H9 (cell line): ENCODE measurements around the gene SRSF6. TPM values are rescaled to one million over a fixed set of nuclear protein-coding genes. Genes with fewer than 3 reads are reported as not detected.

ENCODE experiments used
- DNase-seq: peaks from one replicate; pipeline ENCODE4 v3.0.0-alpha.2; 2017
- H2AFZ ChIP-seq: one replicate; pipeline ENCODE4 v1.6.1; 2013; ENCODE audit warnings: mild to moderate bottlenecking, low read length, control low read depth, moderate library complexity
- H2AK5ac ChIP-seq: 2 replicates; pipeline ENCODE4 v1.6.1; 2013; ENCODE audit warnings: low read length, control low read depth, mixed read lengths; ENCODE audit not compliant: insufficient read length
- H2BK120ac ChIP-seq: one replicate; pipeline ENCODE4 v1.6.1; 2013; ENCODE audit warnings: low read depth, mild to moderate bottlenecking, low read length, control low read depth, inconsistent platforms; ENCODE audit not compliant: poor library complexity, severe bottlenecking
- H2BK12ac ChIP-seq: 2 replicates; pipeline ENCODE4 v1.6.1; 2013; ENCODE audit warnings: low read length, control low read depth, mixed read lengths, low read depth; ENCODE audit not compliant: insufficient read length
- H2BK15ac ChIP-seq: 2 replicates; pipeline ENCODE4 v1.6.1; 2013; ENCODE audit warnings: low read depth, low read length, control low read depth
- H2BK20ac ChIP-seq: one replicate; pipeline ENCODE4 v1.6.1; 2013; ENCODE audit warnings: low read depth, mild to moderate bottlenecking, low read length, control low read depth, inconsistent platforms; ENCODE audit not compliant: poor library complexity, severe bottlenecking
- H2BK5ac ChIP-seq: 2 replicates; pipeline ENCODE4 v1.6.1; 2013; ENCODE audit warnings: low read length, control low read depth, mixed read lengths; ENCODE audit not compliant: insufficient read length
- H3K14ac ChIP-seq: 2 replicates; pipeline ENCODE4 v1.6.1; 2013; ENCODE audit warnings: low read length, control low read depth; ENCODE audit not compliant: insufficient read depth
- H3K18ac ChIP-seq: 2 replicates; pipeline ENCODE4 v1.6.1; 2013; ENCODE audit warnings: low read depth, mild to moderate bottlenecking, mixed read lengths, low read length, control low read depth; ENCODE audit not compliant: insufficient read length
- H3K23ac ChIP-seq: 2 replicates; pipeline ENCODE4 v1.6.1; 2013; ENCODE audit warnings: low read length, control low read depth, mixed read lengths, low read depth; ENCODE audit not compliant: insufficient read length
- H3K23me2 ChIP-seq: 2 replicates; pipeline ENCODE4 v1.6.1; 2013; ENCODE audit warnings: low read depth, mild to moderate bottlenecking, mixed read lengths, low read length, control low read depth; ENCODE audit not compliant: insufficient read length, poor library complexity, severe bottlenecking
- H3K27ac ChIP-seq: 2 replicates; pipeline ENCODE4 v1.5.1; 2013; ENCODE audit warnings: low read length, control low read depth, mixed read lengths, low read depth; ENCODE audit not compliant: insufficient read length
- H3K27me3 ChIP-seq: 2 replicates; pipeline ENCODE4 v1.6.1; 2013; ENCODE audit warnings: low read length, control low read depth, inconsistent platforms; ENCODE audit not compliant: insufficient read depth
- H3K4ac ChIP-seq: 2 replicates; pipeline ENCODE4 v1.6.1; 2013; ENCODE audit warnings: low read depth, mild to moderate bottlenecking, control low read depth, inconsistent platforms, low read length, moderate library complexity
- H3K4me1 ChIP-seq: 2 replicates; pipeline ENCODE4 v1.6.1; 2013; ENCODE audit warnings: low read length, control low read depth, inconsistent platforms; ENCODE audit not compliant: insufficient read depth
- H3K4me2 ChIP-seq: 2 replicates; pipeline ENCODE4 v1.6.1; 2013; ENCODE audit warnings: low read length, control low read depth, mixed read lengths; ENCODE audit not compliant: insufficient read length, insufficient read depth
- H3K56ac ChIP-seq: 2 replicates; pipeline ENCODE4 v1.6.1; 2013; ENCODE audit warnings: low read depth, mild to moderate bottlenecking, mixed read lengths, low read length, control low read depth; ENCODE audit not compliant: insufficient read length
- H3K79me1 ChIP-seq: 2 replicates; pipeline ENCODE4 v1.6.1; 2013; ENCODE audit warnings: low read depth, mild to moderate bottlenecking, moderate library complexity, low read length, control low read depth, inconsistent platforms; ENCODE audit not compliant: insufficient read depth, poor library complexity, severe bottlenecking
- H3K79me2 ChIP-seq: 2 replicates; pipeline ENCODE4 v1.6.1; 2013; ENCODE audit warnings: low read length, control low read depth, inconsistent platforms; ENCODE audit not compliant: insufficient read depth
- H3K9ac ChIP-seq: 2 replicates; pipeline ENCODE4 v1.6.1; 2013; ENCODE audit warnings: low read length, control low read depth, mixed read lengths; ENCODE audit not compliant: insufficient read length; ENCODE audit errors: extremely low read depth
- H3K9me3 ChIP-seq: one replicate; pipeline ENCODE4 v1.6.1; 2013; ENCODE audit warnings: low read depth, low read length, inconsistent platforms; ENCODE audit not compliant: control insufficient read depth
- H3T11ph ChIP-seq: one replicate; pipeline ENCODE4 v1.6.1; 2013; ENCODE audit warnings: mild to moderate bottlenecking, low read length, control low read depth, inconsistent platforms
- H4K20me1 ChIP-seq: one replicate; pipeline ENCODE4 v1.6.1; 2013; ENCODE audit not compliant: control insufficient read depth, insufficient read length, insufficient read depth
- H4K5ac ChIP-seq: 2 replicates; pipeline ENCODE4 v1.6.1; 2013; ENCODE audit warnings: low read depth, mild to moderate bottlenecking, mixed read lengths, low read length, control low read depth; ENCODE audit not compliant: insufficient read length
- H4K8ac ChIP-seq: replicated peaks from 2 replicates; pipeline ENCODE4 v1.6.1; 2013; ENCODE audit warnings: low read length, control low read depth, mixed read lengths, low read depth; ENCODE audit not compliant: insufficient read length
- H4K91ac ChIP-seq: 2 replicates; pipeline ENCODE4 v1.6.1; 2013; ENCODE audit warnings: low read depth, mild to moderate bottlenecking, moderate library complexity, mixed read lengths, low read length, control low read depth; ENCODE audit not compliant: insufficient read length
- H3K27ac Mint-ChIP-seq, 3 experiments: 2 replicates in 2 of 3; 3 replicates in 1 of 3; pipeline ENCODE4 v1.8.0; 2020 to 2021; ENCODE audit warnings: mixed read lengths in 3 of 3, mild to moderate bottlenecking in 1 of 3, moderate library complexity in 1 of 3
- H3K27me3 Mint-ChIP-seq: 2 replicates; pipeline ENCODE4 v1.8.0; 2021; ENCODE audit warnings: low read depth, mild to moderate bottlenecking, moderate library complexity, mixed read lengths
- H3K36me3 Mint-ChIP-seq, 3 experiments: 2 replicates in 2 of 3; 3 replicates in 1 of 3; pipeline ENCODE4 v1.8.0; 2020 to 2021; ENCODE audit warnings: low read depth in 3 of 3, mixed read lengths in 3 of 3; ENCODE audit not compliant: insufficient read depth in 1 of 3
- H3K4me1 Mint-ChIP-seq, 2 experiments: 2 replicates each; pipeline ENCODE4 v1.8.0; 2020; ENCODE audit warnings: mixed read lengths in 2 of 2
- H3K4me3 Mint-ChIP-seq, 2 experiments: 2 replicates in 1 of 2; 3 replicates in 1 of 2; pipeline ENCODE4 v1.8.0; 2020 to 2021; ENCODE audit warnings: mild to moderate bottlenecking in 2 of 2, mixed read lengths in 2 of 2, moderate library complexity in 1 of 2
- H3K9me3 Mint-ChIP-seq, 2 experiments: 2 replicates in 1 of 2; 3 replicates in 1 of 2; pipeline ENCODE4 v1.8.0; 2020; ENCODE audit warnings: mild to moderate bottlenecking in 2 of 2, mixed read lengths in 2 of 2, moderate library complexity in 1 of 2
- CTCF ChIP-seq: fragments of 200-600 bp; sonication (generic); conservative IDR thresholded peaks from 3 replicates; pipeline ENCODE4 v1.8.0; 2021; ENCODE audit warnings: antibody characterized with exemption, mild to moderate bottlenecking
- WGBS: extraction: QIAGEN DNeasy Blood & Tissue Kit; methylation state at CpG from one replicate; pipeline ENCODE4 v1.1.7; 2013; ENCODE audit warnings: missing lambda C conversion rate, low lambda C conversion rate, mixed read lengths; ENCODE audit not compliant: insufficient read length; ENCODE audit errors: extremely low coverage; 5-methylcytosine and 5-hydroxymethylcytosine counted together
- total RNA-seq: library from RNA; stranded (reverse); gene quantifications from 2 replicates; pipeline ENCODE4 v1.2.1, GENCODE V29; 2021

SRSF6 gene
- total RNA-seq, 1 experiment from 2014 or later, result 336 TPM

- Histone ChIP-seq H4K20me1 (no peaks in the 10 kb centered on the region), H3K27ac (no peak overlapping the region)
These were observed 4.4 kb downstream of the SRSF6 start for GRCh38 chr20:43461894-43462659.

More at GRCh38 chr20:43461894-43462659, 4.4 kb downstream of the SRSF6 start:
- Histone ChIP-seq H4K5ac (no peak overlapping the region), H3K4ac (no peak overlapping the region), H3T11ph (no peak overlapping the region), H3K79me2 (peaks cover 7% of the 10 kb centered on the region; the same call in 1 of the 2 replicates), H2AFZ (no peak overlapping the region), H3K18ac (no peak overlapping the region), H3K9ac (no peak overlapping the region), H2BK15ac (no peak overlapping the region), H3K14ac (no peak overlapping the region), H3K56ac (no peak overlapping the region), H3K79me1 (no peaks in the 10 kb centered on the region), H4K8ac (no peak overlapping the region), H2BK5ac (no peak overlapping the region), H3K23me2 (no peaks in the 10 kb centered on the region), H2BK12ac (no peak overlapping the region), H2BK120ac (no peak overlapping the region), H2BK20ac (no peak overlapping the region), H4K91ac (no peak overlapping the region), H3K4me2 (no peak overlapping the region), H2AK5ac (no peak overlapping the region), H3K27me3 (no peaks in the 10 kb centered on the region), H3K9me3 (no peaks in the 10 kb centered on the region), H3K4me1 (0 out of 2 replicates have a peak, but pooled peaks cover 2% of the 10 kb centered on the region), H3K23ac (no peak overlapping the region)
- H3K4me3 Mint-ChIP-seq, result no peak overlapping the region
- H3K27me3 Mint-ChIP-seq, result no peaks in the 10 kb centered on the region; the same call in 1 of the 2 replicates
- no peak for DNase-seq
- peaks cover 6 to 19% of the 10 kb centered on the region in 2 experiments for H3K4me1 Mint-ChIP-seq
- peak overlapping the region in 2 of 3 experiments; percentile 48 to 68; a peak in 2 of 7 replicates for H3K27ac Mint-ChIP-seq
- no peaks in the 10 kb centered on the region for H3K9me3 Mint-ChIP-seq
- no CpG with 5 or more reads among the region's 3 CpGs for WGBS
- peaks cover 51 to 80% (median 75%) of the 10 kb centered on the region in 3 experiments for H3K36me3 Mint-ChIP-seq
- no peak for TF ChIP-seq CTCF
